ENCODE results near the gene SLC22A7. TPM values are rescaled to one million over a fixed set of nuclear protein-coding genes. Genes with fewer than 3 reads are reported as not detected.
"Not testable (repeated sequence)": the region's sequence is repeated elsewhere in the genome, so short reads cannot be mapped to it uniquely, and the experiment has no call there.

The SLC22A7 gene
- total RNA-seq, 4 donors from 2014 or later, result not detected

DNA sequence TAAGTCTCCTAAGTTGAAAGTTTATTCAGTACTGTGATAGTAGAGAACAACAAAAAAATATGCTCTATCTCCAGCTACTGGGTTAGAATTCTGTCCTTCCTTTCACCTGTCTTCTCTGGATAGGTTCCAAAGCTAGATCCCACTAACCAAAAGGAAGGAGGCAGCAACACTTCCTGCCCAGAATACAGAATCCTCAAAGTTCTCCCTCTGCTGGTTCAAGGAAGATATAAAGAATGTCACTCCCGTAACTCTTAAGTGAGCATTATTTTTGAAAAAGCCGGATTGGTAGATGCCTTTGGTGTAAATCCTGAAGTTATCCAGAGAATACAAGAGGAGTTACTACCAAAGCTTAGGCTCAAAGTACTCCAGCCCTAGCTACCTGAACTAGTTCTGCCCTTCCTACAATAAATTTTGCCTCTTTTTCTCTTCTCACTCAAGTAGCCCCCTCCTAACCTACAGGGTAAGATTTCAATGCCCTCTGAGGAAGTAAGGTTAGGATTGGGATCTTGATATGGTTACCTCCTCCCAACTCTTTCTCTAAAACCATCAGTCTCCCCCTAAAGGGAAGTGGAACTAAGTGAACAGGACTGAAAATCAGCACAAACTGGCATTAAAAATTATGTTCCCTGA lies 36.5 kb downstream of the SLC22A7 start:
- peaks cover 0 to 10% (median 1%) of the 10 kb centered on the region in 4 donors for H3K4me1 ChIP-seq
- peaks cover 0 to 38% (median 0%) of the 10 kb centered on the region in 3 donors for H3K36me3 ChIP-seq
- no peak overlapping the region for H3K4me3 ChIP-seq
- TF ChIP-seq, protein P1, sequence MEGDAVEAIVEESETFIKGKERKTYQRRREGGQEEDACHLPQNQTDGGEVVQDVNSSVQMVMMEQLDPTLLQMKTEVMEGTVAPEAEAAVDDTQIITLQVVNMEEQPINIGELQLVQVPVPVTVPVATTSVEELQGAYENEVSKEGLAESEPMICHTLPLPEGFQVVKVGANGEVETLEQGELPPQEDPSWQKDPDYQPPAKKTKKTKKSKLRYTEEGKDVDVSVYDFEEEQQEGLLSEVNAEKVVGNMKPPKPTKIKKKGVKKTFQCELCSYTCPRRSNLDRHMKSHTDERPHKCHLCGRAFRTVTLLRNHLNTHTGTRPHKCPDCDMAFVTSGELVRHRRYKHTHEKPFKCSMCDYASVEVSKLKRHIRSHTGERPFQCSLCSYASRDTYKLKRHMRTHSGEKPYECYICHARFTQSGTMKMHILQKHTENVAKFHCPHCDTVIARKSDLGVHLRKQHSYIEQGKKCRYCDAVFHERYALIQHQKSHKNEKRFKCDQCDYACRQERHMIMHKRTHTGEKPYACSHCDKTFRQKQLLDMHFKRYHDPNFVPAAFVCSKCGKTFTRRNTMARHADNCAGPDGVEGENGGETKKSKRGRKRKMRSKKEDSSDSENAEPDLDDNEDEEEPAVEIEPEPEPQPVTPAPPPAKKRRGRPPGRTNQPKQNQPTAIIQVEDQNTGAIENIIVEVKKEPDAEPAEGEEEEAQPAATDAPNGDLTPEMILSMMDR (IDR thresholded peaks at IDR 0.05), result peak in 3 of 5 experiments; percentile 15 to 56 (median 17)
- TF ChIP-seq POLR2A (IDR thresholded peaks at IDR 0.05) (no peak), EP300 (IDR thresholded peaks at IDR 0.05) (no peak)
- no peaks in the 10 kb centered on the region for H3K27me3 ChIP-seq
- no peak for DNase-seq (ENCODE audit: low spot score in 2 of 2)
- 20 to 31% methylated on average over 2 of the region's 2 CpGs for WGBS, 2 donors
- H3K9me3 ChIP-seq, result no peaks in the 10 kb centered on the region
- no peak overlapping the region for H3K27ac ChIP-seq

DNA sequence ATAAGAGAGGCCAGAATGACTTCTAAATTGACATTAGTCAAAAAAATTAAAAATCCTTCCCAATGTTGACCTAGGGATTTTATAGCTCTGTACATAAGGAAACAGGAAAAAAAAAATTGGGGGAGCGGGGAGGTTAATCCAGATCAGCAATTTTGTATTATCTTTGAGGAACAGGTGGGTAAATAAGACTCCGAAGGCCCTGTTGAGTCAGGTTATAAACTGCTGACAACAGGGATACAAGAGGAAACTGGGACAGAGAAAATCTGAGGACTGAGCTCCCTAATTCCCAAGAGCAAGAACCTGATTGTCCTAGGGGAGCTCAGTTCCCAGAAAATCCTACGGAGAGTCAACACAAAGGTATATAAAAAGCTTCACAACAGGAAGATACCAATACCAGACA lies 37.4 kb downstream of the SLC22A7 start:
- no peak overlapping the region for H3K27ac ChIP-seq
- no peak overlapping the region for H3K4me3 ChIP-seq
- 89 to 94% methylated on average over 3 of the region's 3 CpGs for WGBS, 2 donors
- peaks cover 0 to 46% (median 0%) of the 10 kb centered on the region in 3 donors for H3K36me3 ChIP-seq
- DNase-seq (ENCODE audit: low spot score in 2 of 2), result no peak
- no peaks in the 10 kb centered on the region for H3K27me3 ChIP-seq
- peaks cover 0 to 10% (median 1%) of the 10 kb centered on the region in 4 donors for H3K4me1 ChIP-seq
- TF ChIP-seq, protein P1 (IDR thresholded peaks at IDR 0.05), result no peak
- TF ChIP-seq EP300 (IDR thresholded peaks at IDR 0.05) (no peak), POLR2A (IDR thresholded peaks at IDR 0.05) (no peak)
- H3K9me3 ChIP-seq, result no peaks in the 10 kb centered on the region

DNA sequence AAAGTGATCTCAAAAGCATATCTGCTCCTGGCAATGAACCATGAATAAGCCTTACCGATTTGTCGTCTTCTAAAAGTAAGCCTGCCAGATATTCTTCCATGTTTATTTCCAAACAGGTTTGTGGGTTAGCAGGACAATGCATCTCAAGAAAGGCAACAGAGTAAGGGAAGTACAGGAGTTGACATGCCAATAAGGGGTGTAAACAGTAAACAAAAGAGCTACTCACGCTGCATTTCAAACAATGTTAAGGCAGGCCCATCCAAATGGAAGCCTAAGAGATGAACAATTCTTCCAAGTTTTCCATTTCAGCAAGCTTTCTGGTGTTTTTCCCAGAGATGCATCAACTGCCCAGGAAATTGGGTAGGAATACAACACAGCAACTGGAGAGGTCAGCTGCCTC lies 38.3 kb downstream of the SLC22A7 start:
- DNase-seq (ENCODE audit: low spot score in 2 of 2), result no peak
- Histone ChIP-seq H3K4me3 (no peak overlapping the region), H3K27ac (no peak overlapping the region), H3K27me3 (no peaks in the 10 kb centered on the region), H3K9me3 (no peaks in the 10 kb centered on the region), H3K36me3 (peaks cover 0 to 46% (median 0%) of the 10 kb centered on the region in 3 donors), H3K4me1 (peaks cover 0 to 10% (median 1%) of the 10 kb centered on the region in 4 donors)
- 27 to 51% methylated on average over 3 of the region's 3 CpGs for WGBS, 2 donors
- TF ChIP-seq EP300 (IDR thresholded peaks at IDR 0.05) (no peak), POLR2A (IDR thresholded peaks at IDR 0.05) (no peak)
- TF ChIP-seq, protein P1 (IDR thresholded peaks at IDR 0.05), result no peak

DNA sequence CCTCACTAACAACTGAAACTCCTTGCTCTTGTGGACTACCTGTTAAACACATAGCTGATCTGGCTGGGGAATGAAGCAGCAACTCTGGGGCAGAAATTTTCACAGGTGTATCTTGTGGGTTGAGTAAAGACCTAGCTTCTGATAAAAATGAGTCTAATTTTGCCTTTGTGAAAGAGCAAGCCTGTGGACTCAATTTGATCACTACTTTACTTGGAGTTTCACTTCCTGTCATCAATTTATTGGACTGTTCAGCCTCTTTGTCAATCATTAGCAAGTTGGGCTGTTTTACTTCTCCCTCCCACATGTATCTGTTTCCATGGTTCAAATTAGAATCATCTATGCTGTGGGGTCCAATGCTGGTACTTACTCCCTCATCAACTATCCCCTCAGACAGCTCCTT lies 40.2 kb downstream of the SLC22A7 start:
- peaks cover 0 to 61% (median 11%) of the 10 kb centered on the region in 3 donors for H3K36me3 ChIP-seq

DNA sequence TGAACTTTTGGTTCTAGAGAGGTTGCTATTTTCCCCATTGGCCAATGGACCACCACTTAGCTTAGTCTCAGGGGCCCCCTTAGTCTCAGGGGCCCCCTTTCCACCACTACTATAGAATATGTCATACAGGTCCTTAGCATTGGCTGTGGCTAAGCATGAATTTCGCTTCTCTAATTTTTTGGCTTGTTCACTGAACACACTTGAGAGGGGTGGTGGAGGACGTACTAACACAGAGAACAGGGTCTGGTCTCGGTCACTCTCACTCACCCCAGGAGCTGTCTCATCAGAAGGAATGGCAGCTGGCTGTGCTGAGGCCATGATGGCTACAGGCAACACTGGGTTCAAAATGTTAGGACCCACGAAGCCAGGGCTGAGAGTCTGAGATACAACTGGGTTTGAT lies 41.1 kb downstream of the SLC22A7 start:
- 92 to 96% methylated on average over 4 of the region's 4 CpGs for WGBS, 2 donors
- H3K4me1 ChIP-seq, result peaks cover 0 to 10% (median 1%) of the 10 kb centered on the region in 4 donors
- H3K27me3 ChIP-seq, result no peaks in the 10 kb centered on the region
- H3K9me3 ChIP-seq, result no peaks in the 10 kb centered on the region
- TF ChIP-seq POLR2A (IDR thresholded peaks at IDR 0.05) (no peak), EP300 (IDR thresholded peaks at IDR 0.05) (no peak)
- TF ChIP-seq, protein P1 (IDR thresholded peaks at IDR 0.05), result no peak
- no peak overlapping the region for H3K4me3 ChIP-seq
- no peak for DNase-seq (ENCODE audit: low spot score in 2 of 2)
- no peak overlapping the region for H3K27ac ChIP-seq
- H3K36me3 ChIP-seq, result peaks cover 0 to 64% (median 13%) of the 10 kb centered on the region in 3 donors

More for the DNA sequence above, 40.2 kb downstream of the SLC22A7 start:
- Histone ChIP-seq H3K4me1 (peaks cover 0 to 10% (median 1%) of the 10 kb centered on the region in 4 donors), H3K27me3 (no peaks in the 10 kb centered on the region), H3K9me3 (no peaks in the 10 kb centered on the region), H3K4me3 (no peak overlapping the region), H3K27ac (no peak overlapping the region)
- TF ChIP-seq EP300 (IDR thresholded peaks at IDR 0.05), result no peak
- TF ChIP-seq, protein P1 (IDR thresholded peaks at IDR 0.05), result no peak
- TF ChIP-seq POLR2A (IDR thresholded peaks at IDR 0.05), result no peak
- no peak for DNase-seq (ENCODE audit: low spot score in 2 of 2)

DNA sequence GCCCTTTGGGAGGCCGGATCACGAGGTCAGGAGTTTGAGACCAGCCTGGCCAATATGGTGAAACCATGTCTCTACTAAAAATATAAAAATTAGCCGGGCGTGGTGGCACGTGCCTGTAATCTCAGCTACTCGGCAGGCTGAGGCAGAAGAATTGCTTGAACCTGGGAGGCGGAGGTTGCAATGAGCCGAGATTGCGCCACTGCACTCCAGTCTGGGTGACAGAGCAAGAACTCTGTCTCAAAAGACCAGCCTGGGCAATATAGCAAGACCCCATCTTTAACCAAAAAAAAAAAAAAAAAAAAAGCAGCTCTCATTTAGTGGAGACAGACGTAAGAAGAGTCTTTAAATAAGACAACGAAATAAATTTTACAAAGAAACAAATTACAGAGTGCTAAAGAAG lies 48.2 kb downstream of the SLC22A7 start:
- 96% methylated on average over 11 of the region's 11 CpGs for WGBS, 2 donors
- peaks cover 0 to 89% (median 21%) of the 10 kb centered on the region in 3 donors for H3K36me3 ChIP-seq

More for the DNA sequence above, 48.2 kb downstream of the SLC22A7 start:
- H3K27me3 ChIP-seq; H3K4me1 ChIP-seq; H3K27ac ChIP-seq; H3K4me3 ChIP-seq; H3K9me3 ChIP-seq; DNase-seq (ENCODE audit: low spot score in 2 of 2): not testable (repeated sequence)

All from tibial nerve (tissue), 4 donors.